ENCODE results near the gene CACNA2D3.

GRCh38 chr3:54573858-54574257 is 451.5 kb downstream of the CACNA2D3 start:
- TF ChIP-seq POLR2A (IDR thresholded peaks at IDR 0.05; ENCODE audit: low read length) (no peak), GATA1 (IDR thresholded peaks at IDR 0.05; ENCODE audit: low read depth, low read length) (no peak)
